ENCODE data around the gene CNGA2. TPM values are rescaled to one million over a fixed set of nuclear protein-coding genes. Genes with fewer than 3 reads are reported as not detected.

CNGA2 gene
- total RNA-seq, 1 experiment from 2014 or later = not detected

GRCh38 chrX:151750511-151750910 is 16.0 kb downstream of the CNGA2 start:
- ChIA-PET POLR2A (no interaction called here), RAD21 (ENCODE audit: low non-redundant PET in 1 of 2, low total read pairs in 2 of 2, uncharacterized antibody in 2 of 2, unreplicated experiment in 2 of 2) (no interaction called here)

More at GRCh38 chrX:151750511-151750910, 16.0 kb downstream of the CNGA2 start:
- no peak overlapping the region for H3K9ac ChIP-seq (ENCODE audit: low read length)
- H3K4me1 ChIP-seq (ENCODE audit: control insufficient read depth in 1 of 2, insufficient read depth in 2 of 2, low read length in 2 of 2) = peaks cover 4 to 7% of the 10 kb centered on the region in 2 experiments; a peak in 2 of 4 replicates
- TF ChIP-seq ZNF274 (IDR thresholded peaks at IDR 0.05; ENCODE audit: low read depth, low read length) = no peak
- TF ChIP-seq ZBTB33 (IDR thresholded peaks at IDR 0.05; ENCODE audit: extremely low read depth, insufficient replicate concordance, low read length) = no peak
- TF ChIP-seq, protein P1, sequence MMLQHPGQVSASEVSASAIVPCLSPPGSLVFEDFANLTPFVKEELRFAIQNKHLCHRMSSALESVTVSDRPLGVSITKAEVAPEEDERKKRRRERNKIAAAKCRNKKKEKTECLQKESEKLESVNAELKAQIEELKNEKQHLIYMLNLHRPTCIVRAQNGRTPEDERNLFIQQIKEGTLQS (IDR thresholded peaks at IDR 0.05) = no peak
- no peak for TF ChIP-seq MAX (IDR thresholded peaks at IDR 0.05)
- TF ChIP-seq ELF1 (IDR thresholded peaks at IDR 0.05; ENCODE audit: borderline replicate concordance, low read depth) = no peak
- no peak for TF ChIP-seq JUND (IDR thresholded peaks at IDR 0.05)
- TF ChIP-seq RAD21 (IDR thresholded peaks at IDR 0.05; ENCODE audit: low read depth) = no peak
- TF ChIP-seq CBX3 (IDR thresholded peaks at IDR 0.05; ENCODE audit: low read depth) = no peak
- no peak for TF ChIP-seq SIN3A (IDR thresholded peaks at IDR 0.05; ENCODE audit: low read depth)
- no peak for TF ChIP-seq POLR2A (IDR thresholded peaks at IDR 0.05; ENCODE audit: borderline replicate concordance, extremely low read depth, insufficient read depth, insufficient read length)
- no peak for TF ChIP-seq SP1 (IDR thresholded peaks at IDR 0.05; ENCODE audit: low read depth)
- TF ChIP-seq CTCF (IDR thresholded peaks at IDR 0.05 in 2 of 3, conservative IDR thresholded peaks at IDR 0.05 in 1 of 3; ENCODE audit: borderline replicate concordance in 1 of 3, insufficient read depth in 1 of 3, low read depth in 2 of 3, low read length in 2 of 3) = no peak
- TF ChIP-seq CEBPB (IDR thresholded peaks at IDR 0.05; ENCODE audit: low read depth) = no peak
- no peak for TF ChIP-seq EZH2phosphoT487 (IDR thresholded peaks at IDR 0.05; ENCODE audit: borderline replicate concordance)
- TF ChIP-seq TCF7L2 (IDR thresholded peaks at IDR 0.05; ENCODE audit: borderline replicate concordance, extremely low read depth, insufficient read depth, insufficient read length) = no peak
- TF ChIP-seq SRF (IDR thresholded peaks at IDR 0.05; ENCODE audit: low read depth) = no peak
- TF ChIP-seq, protein P2, sequence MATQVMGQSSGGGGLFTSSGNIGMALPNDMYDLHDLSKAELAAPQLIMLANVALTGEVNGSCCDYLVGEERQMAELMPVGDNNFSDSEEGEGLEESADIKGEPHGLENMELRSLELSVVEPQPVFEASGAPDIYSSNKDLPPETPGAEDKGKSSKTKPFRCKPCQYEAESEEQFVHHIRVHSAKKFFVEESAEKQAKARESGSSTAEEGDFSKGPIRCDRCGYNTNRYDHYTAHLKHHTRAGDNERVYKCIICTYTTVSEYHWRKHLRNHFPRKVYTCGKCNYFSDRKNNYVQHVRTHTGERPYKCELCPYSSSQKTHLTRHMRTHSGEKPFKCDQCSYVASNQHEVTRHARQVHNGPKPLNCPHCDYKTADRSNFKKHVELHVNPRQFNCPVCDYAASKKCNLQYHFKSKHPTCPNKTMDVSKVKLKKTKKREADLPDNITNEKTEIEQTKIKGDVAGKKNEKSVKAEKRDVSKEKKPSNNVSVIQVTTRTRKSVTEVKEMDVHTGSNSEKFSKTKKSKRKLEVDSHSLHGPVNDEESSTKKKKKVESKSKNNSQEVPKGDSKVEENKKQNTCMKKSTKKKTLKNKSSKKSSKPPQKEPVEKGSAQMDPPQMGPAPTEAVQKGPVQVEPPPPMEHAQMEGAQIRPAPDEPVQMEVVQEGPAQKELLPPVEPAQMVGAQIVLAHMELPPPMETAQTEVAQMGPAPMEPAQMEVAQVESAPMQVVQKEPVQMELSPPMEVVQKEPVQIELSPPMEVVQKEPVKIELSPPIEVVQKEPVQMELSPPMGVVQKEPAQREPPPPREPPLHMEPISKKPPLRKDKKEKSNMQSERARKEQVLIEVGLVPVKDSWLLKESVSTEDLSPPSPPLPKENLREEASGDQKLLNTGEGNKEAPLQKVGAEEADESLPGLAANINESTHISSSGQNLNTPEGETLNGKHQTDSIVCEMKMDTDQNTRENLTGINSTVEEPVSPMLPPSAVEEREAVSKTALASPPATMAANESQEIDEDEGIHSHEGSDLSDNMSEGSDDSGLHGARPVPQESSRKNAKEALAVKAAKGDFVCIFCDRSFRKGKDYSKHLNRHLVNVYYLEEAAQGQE (IDR thresholded peaks at IDR 0.05; ENCODE audit: low read depth) = no peak
- H3K4me2 ChIP-seq (ENCODE audit: low read length) = no peak overlapping the region
- H3K4me3 ChIP-seq (replicated peaks in 1 of 2; ENCODE audit: low read depth in 1 of 2, low read length in 2 of 2) = no peak overlapping the region
- ATAC-seq = no peak
- H3K27ac ChIP-seq (ENCODE audit: low read depth, low read length) = no peak overlapping the region
- DNase-seq (ENCODE audit: low read depth, low spot score) = no peak
- intact Hi-C loops (cut with micrococcal nuclease) = loop anchor here (5.0 kb wide), 1 partner anchor 592 kb away; no protein-coding TSS in a partner anchor
- CTCF ChIA-PET = interaction anchor here (1.2 to 1.5 kb wide), 2 partner anchors 882 to 1071 kb away, joined by 4 to 6 read pairs; no protein-coding TSS in a partner anchor
- BruUV-seq (replicated peaks) = no TSS peak
- H3K9me2 ChIP-seq (ENCODE audit: insufficient read depth) = no peaks in the 10 kb centered on the region
- no peaks in the 10 kb centered on the region for H4K20me1 ChIP-seq (ENCODE audit: insufficient read depth)
- no peaks in the 10 kb centered on the region for H3K9me3 ChIP-seq (ENCODE audit: control insufficient read depth in 1 of 2, insufficient read depth in 1 of 2, low read depth in 1 of 2, low read length in 2 of 2)
- H3K79me2 ChIP-seq (ENCODE audit: insufficient read depth, low read length) = no peaks in the 10 kb centered on the region
- H3K36me3 ChIP-seq (ENCODE audit: control insufficient read depth in 1 of 2, insufficient read depth in 2 of 2, low read length in 2 of 2) = no peaks in the 10 kb centered on the region
- H3K27me3 ChIP-seq (ENCODE audit: insufficient read depth, low read length) = 0 out of 2 replicates have a peak, but pooled peaks cover 2% of the 10 kb centered on the region
- no peak overlapping the region for H2AFZ ChIP-seq (ENCODE audit: low read depth, low read length, poor library complexity, severe bottlenecking)
